CD8-positive, alpha-beta memory T cell (primary cell): ENCODE data around the gene TENT4A. TPM values are rescaled to one million over a fixed set of nuclear protein-coding genes. Genes with fewer than 3 reads are reported as not detected.
A peak's percentile ranks its signal among the peaks of the same experiment; 100 is the strongest.

ENCODE experiments used
- CTCF ChIA-PET: fragments of 350-600 bp; sonication (Branson Sonifier 250); formaldehyde crosslinking; loops from one replicate; lab custom pipeline; 2021; ENCODE audit warnings: antibody characterized with exemption; lab: Charles Lee
- POLR2A ChIA-PET: fragments of 350-600 bp; sonication (Branson Sonifier 250); formaldehyde crosslinking; loops from one replicate; lab custom pipeline; 2021; ENCODE audit warnings: antibody characterized with exemption; lab: Charles Lee
- DNase-seq, 5 donors: peaks; one replicate each; pipeline versions ENCODE4 v3.0.0 to v3.0.0-alpha.2; 2020 to 2022; ENCODE audit warnings: mixed read lengths in 1 of 5
- H3K27ac ChIP-seq: one replicate; pipeline ENCODE4 v1.7.0; 2013; ENCODE audit warnings: low read depth, mild to moderate bottlenecking, low read length, moderate library complexity
- H3K27me3 ChIP-seq: 2 replicates; pipeline ENCODE4 v1.7.0; 2013; ENCODE audit warnings: low read length, mild to moderate bottlenecking; ENCODE audit not compliant: insufficient read depth, poor library complexity, severe bottlenecking
- H3K36me3 ChIP-seq: 2 replicates; pipeline ENCODE4 v1.7.0; 2013; ENCODE audit warnings: mild to moderate bottlenecking, low read length, moderate library complexity; ENCODE audit not compliant: insufficient read depth
- H3K4me1 ChIP-seq: 2 replicates; pipeline ENCODE4 v1.7.0; 2013; ENCODE audit warnings: mild to moderate bottlenecking, low read length, moderate library complexity; ENCODE audit not compliant: insufficient read depth
- H3K4me3 ChIP-seq: 2 replicates; pipeline ENCODE4 v1.7.0; 2013; ENCODE audit warnings: mild to moderate bottlenecking, low read length
- H3K9me3 ChIP-seq: 2 replicates; pipeline ENCODE4 v1.7.0; 2013; ENCODE audit warnings: mild to moderate bottlenecking, low read length
- H3K27ac Mint-ChIP-seq, 8 donors: one replicate each; pipeline ENCODE4 v1.8.0; 2020 to 2021; ENCODE audit warnings: mixed read lengths in 8 of 8, mild to moderate bottlenecking in 6 of 8, inconsistent platforms in 3 of 8, moderate library complexity in 3 of 8
- H3K27me3 Mint-ChIP-seq, 2 donors: one replicate each; pipeline ENCODE4 v1.8.0; 2020 to 2021; ENCODE audit warnings: mixed read lengths in 2 of 2, mild to moderate bottlenecking in 1 of 2, moderate library complexity in 1 of 2
- H3K36me3 Mint-ChIP-seq, 3 donors: one replicate each; pipeline ENCODE4 v1.8.0; 2020 to 2021; ENCODE audit warnings: mixed read lengths in 3 of 3, inconsistent platforms in 1 of 3, mild to moderate bottlenecking in 1 of 3
- H3K4me1 Mint-ChIP-seq, 3 donors: one replicate each; pipeline ENCODE4 v1.8.0; 2020 to 2021; ENCODE audit warnings: mixed read lengths in 3 of 3, inconsistent platforms in 1 of 3, mild to moderate bottlenecking in 1 of 3
- H3K4me3 Mint-ChIP-seq, 7 donors: one replicate each; pipeline ENCODE4 v1.8.0; 2020 to 2021; ENCODE audit warnings: mixed read lengths in 7 of 7, mild to moderate bottlenecking in 6 of 7, moderate library complexity in 4 of 7, inconsistent platforms in 2 of 7
- H3K9me3 Mint-ChIP-seq, 5 donors: one replicate each; pipeline ENCODE4 v1.8.0; 2020 to 2022; ENCODE audit warnings: mixed read lengths in 5 of 5, mild to moderate bottlenecking in 3 of 5, moderate library complexity in 2 of 5, inconsistent platforms in 1 of 5
- polyA plus RNA-seq: library from polyadenylated mRNA; unstranded; fragments of 300-500 nt; fragmentation: Illumina TruSeq; gene quantifications from one replicate; pipeline ENCODE4 v1.2.3, GENCODE V29; 2021
- total RNA-seq, 2 experiments: library from RNA; stranded (reverse); gene quantifications; one replicate each; pipeline ENCODE4 v1.2.3, GENCODE V29; 2021

Gene TENT4A
- total and polyA plus RNA-seq, 3 experiments from 2014 or later = 1.1 to 28.4 (median 25.6) TPM

GRCh38 chr5:6719417-6719816, 6.2 kb downstream of the TENT4A start:
- ChIA-PET CTCF (no interaction called here), POLR2A (no interaction called here)
- peaks cover 72% of the 10 kb centered on the region for H3K4me1 ChIP-seq
- H3K9me3 Mint-ChIP-seq = no peaks in the 10 kb centered on the region
- peaks cover 0 to 44% (median 6%) of the 10 kb centered on the region in 3 donors for H3K36me3 Mint-ChIP-seq
- H3K27ac ChIP-seq = no peak overlapping the region
- H3K4me3 ChIP-seq = no peak overlapping the region
- H3K4me1 Mint-ChIP-seq = peaks cover 85 to 98% (median 96%) of the 10 kb centered on the region in 3 donors
- peak overlapping the region in 5 of 8 donors; percentile 12 to 38 (median 18) for H3K27ac Mint-ChIP-seq
- no peak for DNase-seq
- H3K27me3 ChIP-seq = no peaks in the 10 kb centered on the region
- peak overlapping the region in 1 of 7 donors; percentile 44 for H3K4me3 Mint-ChIP-seq
- no peaks in the 10 kb centered on the region for H3K9me3 ChIP-seq
- peaks cover 0 to 2% of the 10 kb centered on the region in 2 donors for H3K27me3 Mint-ChIP-seq
- no peaks in the 10 kb centered on the region for H3K36me3 ChIP-seq

GRCh38 chr5:6719896-6720560, 6.8 kb downstream of the TENT4A start:
- Mint-ChIP-seq H3K36me3 (peaks cover 0 to 43% (median 6%) of the 10 kb centered on the region in 3 donors), H3K27ac (peak overlapping the region in 7 of 8 donors; percentile 15 to 81 (median 37)), H3K4me3 (peak overlapping the region in 2 of 7 donors; percentile 20 to 44), H3K27me3 (peaks cover 0 to 2% of the 10 kb centered on the region in 2 donors), H3K4me1 (peaks cover 86 to 99% (median 97%) of the 10 kb centered on the region in 3 donors), H3K9me3 (no peaks in the 10 kb centered on the region)
- H3K9me3 ChIP-seq = no peaks in the 10 kb centered on the region
- no peak overlapping the region for H3K4me3 ChIP-seq
- no peaks in the 10 kb centered on the region for H3K27me3 ChIP-seq
- ChIA-PET POLR2A (no interaction called here), CTCF (no interaction called here)
- no peak overlapping the region for H3K27ac ChIP-seq
- H3K4me1 ChIP-seq = peaks cover 72% of the 10 kb centered on the region
- no peaks in the 10 kb centered on the region for H3K36me3 ChIP-seq
- no peak for DNase-seq

DNA sequence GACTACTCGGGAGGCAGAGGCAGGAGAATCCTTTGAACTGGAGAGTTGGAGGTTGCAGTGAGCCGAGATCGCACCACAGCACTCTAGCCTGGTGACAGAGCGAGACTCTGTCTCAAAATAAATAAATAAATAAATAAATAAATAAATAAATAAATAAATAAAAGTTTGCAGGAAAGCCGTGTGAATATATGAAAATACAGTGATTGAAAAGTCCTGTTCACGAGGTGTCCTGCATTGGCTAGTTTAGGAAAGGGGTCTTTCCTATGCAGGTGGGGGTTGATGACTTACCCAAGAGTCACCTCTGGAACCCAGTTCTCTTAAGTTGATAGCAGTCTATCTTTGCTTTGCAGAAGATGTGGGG, 7.3 kb downstream of the TENT4A start:
- no peak for DNase-seq
- CTCF ChIA-PET = no interaction called here
- H3K4me1 Mint-ChIP-seq = peaks cover 85 to 97% (median 96%) of the 10 kb centered on the region in 3 donors
- peak overlapping the region in 2 of 8 donors; percentile 38 to 56 for H3K27ac Mint-ChIP-seq
- POLR2A ChIA-PET = no interaction called here
- no peaks in the 10 kb centered on the region for H3K27me3 ChIP-seq
- peaks cover 0 to 42% (median 6%) of the 10 kb centered on the region in 3 donors for H3K36me3 Mint-ChIP-seq
- no peak overlapping the region for H3K4me3 ChIP-seq
- H3K36me3 ChIP-seq = no peaks in the 10 kb centered on the region
- peak overlapping the region in 1 of 7 donors; percentile 84 for H3K4me3 Mint-ChIP-seq
- H3K4me1 ChIP-seq = peaks cover 66% of the 10 kb centered on the region
- no peaks in the 10 kb centered on the region for H3K9me3 ChIP-seq
- no peaks in the 10 kb centered on the region for H3K9me3 Mint-ChIP-seq
- H3K27ac ChIP-seq = no peak overlapping the region
- peaks cover 0 to 2% of the 10 kb centered on the region in 2 donors for H3K27me3 Mint-ChIP-seq

- peak overlapping the region in 7 of 8 donors; percentile 41 to 84 (median 76) for H3K27ac Mint-ChIP-seq
- H3K27me3 ChIP-seq = no peaks in the 10 kb centered on the region
- no peak overlapping the region for H3K4me3 ChIP-seq
- peak overlapping the region; percentile 8 to 78 (median 53) for H3K4me3 Mint-ChIP-seq
- H3K27me3 Mint-ChIP-seq = peaks cover 0 to 2% of the 10 kb centered on the region in 2 donors
- peaks cover 0 to 51% (median 6%) of the 10 kb centered on the region in 3 donors for H3K36me3 Mint-ChIP-seq
- DNase-seq = no peak
- peaks cover 84 to 97% (median 96%) of the 10 kb centered on the region in 3 donors for H3K4me1 Mint-ChIP-seq
- H3K9me3 ChIP-seq = no peaks in the 10 kb centered on the region
- H3K9me3 Mint-ChIP-seq = no peaks in the 10 kb centered on the region
- peaks cover 65% of the 10 kb centered on the region for H3K4me1 ChIP-seq
- POLR2A ChIA-PET = no interaction called here
- no peaks in the 10 kb centered on the region for H3K36me3 ChIP-seq
- CTCF ChIA-PET = no interaction called here
- H3K27ac ChIP-seq = no peak overlapping the region
Measured at GRCh38 chr5:6721442-6721841, 8.2 kb downstream of the TENT4A start.

- H3K36me3 ChIP-seq = no peaks in the 10 kb centered on the region
- ChIA-PET POLR2A (no interaction called here), CTCF (interaction anchor here (0.7 kb wide), 1 partner anchor 91 kb away, joined by 3 read pairs; no protein-coding TSS in a partner anchor)
- H3K9me3 Mint-ChIP-seq = no peaks in the 10 kb centered on the region
- no peak overlapping the region for H3K4me3 ChIP-seq
- H3K9me3 ChIP-seq = no peaks in the 10 kb centered on the region
- H3K27ac Mint-ChIP-seq = peak overlapping the region in 7 of 8 donors; percentile 41 to 88 (median 72)
- no peak overlapping the region for H3K27ac ChIP-seq
- DNase-seq = no peak
- H3K4me1 Mint-ChIP-seq = peaks cover 84 to 97% (median 96%) of the 10 kb centered on the region in 3 donors
- peak overlapping the region; percentile 8 to 78 (median 53) for H3K4me3 Mint-ChIP-seq
- peaks cover 65% of the 10 kb centered on the region for H3K4me1 ChIP-seq
- peaks cover 0 to 2% of the 10 kb centered on the region in 2 donors for H3K27me3 Mint-ChIP-seq
- H3K27me3 ChIP-seq = no peaks in the 10 kb centered on the region
- H3K36me3 Mint-ChIP-seq = peaks cover 0 to 57% (median 6%) of the 10 kb centered on the region in 3 donors
Measured at GRCh38 chr5:6722015-6722414, 8.8 kb downstream of the TENT4A start.

GRCh38 chr5:6723122-6723815, 10.0 kb downstream of the TENT4A start:
- Histone ChIP-seq H3K27me3 (no peaks in the 10 kb centered on the region), H3K9me3 (no peaks in the 10 kb centered on the region), H3K36me3 (no peaks in the 10 kb centered on the region), H3K4me3 (no peak overlapping the region), H3K4me1 (peaks cover 64% of the 10 kb centered on the region), H3K27ac (no peak overlapping the region)
- peak overlapping the region in 2 of 7 donors; percentile 2 to 57 for H3K4me3 Mint-ChIP-seq
- peaks cover 84 to 97% (median 96%) of the 10 kb centered on the region in 3 donors for H3K4me1 Mint-ChIP-seq
- ChIA-PET CTCF (no interaction called here), POLR2A (no interaction called here)
- H3K9me3 Mint-ChIP-seq = no peaks in the 10 kb centered on the region
- peaks cover 0 to 2% of the 10 kb centered on the region in 2 donors for H3K27me3 Mint-ChIP-seq
- peak overlapping the region in 5 of 8 donors; percentile 11 to 75 (median 38) for H3K27ac Mint-ChIP-seq
- DNase-seq = no peak
- H3K36me3 Mint-ChIP-seq = peaks cover 0 to 60% (median 6%) of the 10 kb centered on the region in 3 donors

GRCh38 chr5:6723816-6724300, 10.6 kb downstream of the TENT4A start:
- peak overlapping the region in 1 of 7 donors; percentile 57 for H3K4me3 Mint-ChIP-seq
- peaks cover 0 to 2% of the 10 kb centered on the region in 2 donors for H3K27me3 Mint-ChIP-seq
- H3K9me3 Mint-ChIP-seq = no peaks in the 10 kb centered on the region
- H3K27ac ChIP-seq = no peak overlapping the region
- H3K4me1 Mint-ChIP-seq = peaks cover 83 to 97% (median 96%) of the 10 kb centered on the region in 3 donors
- CTCF ChIA-PET = no interaction called here
- H3K27ac Mint-ChIP-seq = peak overlapping the region in 6 of 8 donors; percentile 8 to 69 (median 41)
- POLR2A ChIA-PET = no interaction called here
- H3K4me1 ChIP-seq = peaks cover 64% of the 10 kb centered on the region
- no peaks in the 10 kb centered on the region for H3K9me3 ChIP-seq
- no peaks in the 10 kb centered on the region for H3K36me3 ChIP-seq
- DNase-seq = no peak
- no peak overlapping the region for H3K4me3 ChIP-seq
- H3K36me3 Mint-ChIP-seq = peaks cover 0 to 55% (median 4%) of the 10 kb centered on the region in 3 donors
- H3K27me3 ChIP-seq = no peaks in the 10 kb centered on the region
